Suprapubic skin (tissue), 3 donors: ENCODE results near the gene TPRKB.

Source experiments
- CTCF ChIP-seq, 2 donors: fragments of 200-600 bp in 1 of 2; fragments of 450-650 bp in 1 of 2; sonication (generic) in 1 of 2; IDR thresholded peaks; one replicate each; pipeline ENCODE4 v1.5.1; 2016 to 2019; ENCODE audit warnings: antibody characterized with exemption in 2 of 2, mild to moderate bottlenecking in 1 of 2, moderate library complexity in 1 of 2
- POLR2A ChIP-seq, 2 donors: fragments of 450-650 bp; IDR thresholded peaks; one replicate each; pipeline ENCODE4 v1.6.1; 2017; ENCODE audit warnings: antibody characterized with exemption in 2 of 2, mild to moderate bottlenecking in 2 of 2, moderate library complexity in 2 of 2

GRCh38 chr2:73703675-73704074 is 33.5 kb downstream of the TPRKB start:
- no peak for TF ChIP-seq POLR2A (IDR thresholded peaks at IDR 0.05)
- no peak for TF ChIP-seq CTCF (IDR thresholded peaks at IDR 0.05)
